ENCODE results near the gene APAF1. TPM values are rescaled to one million over a fixed set of nuclear protein-coding genes. Genes with fewer than 3 reads are reported as not detected.

APAF1 gene
- total RNA-seq, 4 donors from 2014 or later: 10.5 to 25.4 (median 23.4) TPM

- peaks cover 0 to 13% (median 5%) of the 10 kb centered on the region in 4 donors for H3K4me1 ChIP-seq
- H3K4me3 ChIP-seq: no peak overlapping the region
- H3K27me3 ChIP-seq: peaks cover 22% of the 10 kb centered on the region
- 72 to 82% methylated on average over 5 to 12 of the region's 12 CpGs for WGBS, 2 donors (ENCODE audit: low coverage in 1 of 2)
- TF ChIP-seq, protein P1, sequence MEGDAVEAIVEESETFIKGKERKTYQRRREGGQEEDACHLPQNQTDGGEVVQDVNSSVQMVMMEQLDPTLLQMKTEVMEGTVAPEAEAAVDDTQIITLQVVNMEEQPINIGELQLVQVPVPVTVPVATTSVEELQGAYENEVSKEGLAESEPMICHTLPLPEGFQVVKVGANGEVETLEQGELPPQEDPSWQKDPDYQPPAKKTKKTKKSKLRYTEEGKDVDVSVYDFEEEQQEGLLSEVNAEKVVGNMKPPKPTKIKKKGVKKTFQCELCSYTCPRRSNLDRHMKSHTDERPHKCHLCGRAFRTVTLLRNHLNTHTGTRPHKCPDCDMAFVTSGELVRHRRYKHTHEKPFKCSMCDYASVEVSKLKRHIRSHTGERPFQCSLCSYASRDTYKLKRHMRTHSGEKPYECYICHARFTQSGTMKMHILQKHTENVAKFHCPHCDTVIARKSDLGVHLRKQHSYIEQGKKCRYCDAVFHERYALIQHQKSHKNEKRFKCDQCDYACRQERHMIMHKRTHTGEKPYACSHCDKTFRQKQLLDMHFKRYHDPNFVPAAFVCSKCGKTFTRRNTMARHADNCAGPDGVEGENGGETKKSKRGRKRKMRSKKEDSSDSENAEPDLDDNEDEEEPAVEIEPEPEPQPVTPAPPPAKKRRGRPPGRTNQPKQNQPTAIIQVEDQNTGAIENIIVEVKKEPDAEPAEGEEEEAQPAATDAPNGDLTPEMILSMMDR (IDR thresholded peaks at IDR 0.05): no peak
- TF ChIP-seq EP300 (IDR thresholded peaks at IDR 0.05; ENCODE audit: low read depth) (no peak), POLR2A (IDR thresholded peaks at IDR 0.05) (no peak), POLR2AphosphoS5 (IDR thresholded peaks at IDR 0.05) (no peak)
- no peaks in the 10 kb centered on the region for H3K9me3 ChIP-seq
- no peak for DNase-seq
- H3K36me3 ChIP-seq: no peaks in the 10 kb centered on the region
- no peak overlapping the region for H3K27ac ChIP-seq
- intact Hi-C loops (cut with DNase I; ENCODE audit: low total_unique reads) (no loop called here), in situ Hi-C loops (cut with MboI; ENCODE audit: low pct_ligation_motif_present in 1 of 4, low pct_unique_long_range_greater_than_20kb in 1 of 4, low sequenced_read_pairs in 3 of 4) (no loop called here)
Measured at GRCh38 chr12:98741556-98742265, 96.6 kb downstream of the APAF1 start.

- intact Hi-C loops (cut with DNase I; ENCODE audit: low total_unique reads) (no loop called here), in situ Hi-C loops (cut with MboI; ENCODE audit: low pct_ligation_motif_present in 1 of 4, low pct_unique_long_range_greater_than_20kb in 1 of 4, low sequenced_read_pairs in 3 of 4) (no loop called here)
- TF ChIP-seq POLR2AphosphoS5 (IDR thresholded peaks at IDR 0.05) (no peak), EP300 (IDR thresholded peaks at IDR 0.05; ENCODE audit: low read depth) (no peak)
- TF ChIP-seq, protein P1 (IDR thresholded peaks at IDR 0.05): peak in 2 of 5 experiments; percentile 42 to 43
- H3K4me1 ChIP-seq: peaks cover 0 to 8% (median 3%) of the 10 kb centered on the region in 4 donors
- WGBS, 2 donors (ENCODE audit: low coverage in 1 of 2): 27 to 28% methylated on average over 2 to 4 of the region's 4 CpGs
- no peaks in the 10 kb centered on the region for H3K9me3 ChIP-seq
- no peak overlapping the region for H3K27ac ChIP-seq
- H3K27me3 ChIP-seq: peaks cover 27% of the 10 kb centered on the region
- H3K4me3 ChIP-seq: no peak overlapping the region
- no peak for DNase-seq
- H3K36me3 ChIP-seq: no peaks in the 10 kb centered on the region
Measured at GRCh38 chr12:98743362-98743953, 98.4 kb downstream of the APAF1 start.

- no peak overlapping the region for H3K4me3 ChIP-seq
- in situ Hi-C loops (cut with MboI; ENCODE audit: low pct_ligation_motif_present in 1 of 4, low pct_unique_long_range_greater_than_20kb in 1 of 4, low sequenced_read_pairs in 3 of 4) (no loop called here), intact Hi-C loops (cut with DNase I; ENCODE audit: low total_unique reads) (no loop called here)
- no peak overlapping the region for H3K27ac ChIP-seq
- no peak for TF ChIP-seq POLR2AphosphoS5 (IDR thresholded peaks at IDR 0.05)
- TF ChIP-seq, protein P1 (IDR thresholded peaks at IDR 0.05): no peak
- TF ChIP-seq POLR2A (IDR thresholded peaks at IDR 0.05): no peak
- TF ChIP-seq EP300 (IDR thresholded peaks at IDR 0.05; ENCODE audit: low read depth): no peak
- no peaks in the 10 kb centered on the region for H3K9me3 ChIP-seq
- WGBS, 2 donors (ENCODE audit: low coverage in 1 of 2): 87 to 91% methylated on average over 3 of the region's 3 CpGs
- peaks cover 27% of the 10 kb centered on the region for H3K27me3 ChIP-seq
- DNase-seq: no peak
- H3K4me1 ChIP-seq: peaks cover 0 to 8% (median 3%) of the 10 kb centered on the region in 4 donors
- H3K36me3 ChIP-seq: no peaks in the 10 kb centered on the region
Measured at GRCh38 chr12:98744680-98745079, 99.6 kb downstream of the APAF1 start.

- H3K4me1 ChIP-seq: peaks cover 0 to 8% (median 3%) of the 10 kb centered on the region in 4 donors
- 16% methylated on average over 54 of the region's 54 CpGs; no CpG with 5 or more reads in 1 of the 2 donors for WGBS, 2 donors (ENCODE audit: low coverage in 1 of 2)
- H3K36me3 ChIP-seq: no peaks in the 10 kb centered on the region
- H3K27ac ChIP-seq: no peak overlapping the region
- peaks cover 27% of the 10 kb centered on the region for H3K27me3 ChIP-seq
- in situ Hi-C loops (cut with MboI; ENCODE audit: low pct_ligation_motif_present in 1 of 4, low pct_unique_long_range_greater_than_20kb in 1 of 4, low sequenced_read_pairs in 3 of 4): no loop called here
- intact Hi-C loops (cut with DNase I; ENCODE audit: low total_unique reads): no loop called here
- DNase-seq: no peak
- no peaks in the 10 kb centered on the region for H3K9me3 ChIP-seq
- TF ChIP-seq POLR2AphosphoS5 (IDR thresholded peaks at IDR 0.05) (no peak), EP300 (IDR thresholded peaks at IDR 0.05; ENCODE audit: low read depth) (no peak), POLR2A (IDR thresholded peaks at IDR 0.05) (no peak)
- TF ChIP-seq, protein P1 (IDR thresholded peaks at IDR 0.05): no peak
- peak overlapping the region in 3 of 4 donors; percentile 23 to 51 (median 27) for H3K4me3 ChIP-seq
Measured at GRCh38 chr12:98745578-98746391, 100.7 kb downstream of the APAF1 start.
